Measurements from ENCODE around the gene EIF4G3.
A peak's percentile ranks its signal among the peaks of the same experiment; 100 is the strongest.
"Not testable (repeated sequence)": the region's sequence is repeated elsewhere in the genome, so short reads cannot be mapped to it uniquely, and the experiment has no call there.

Gene EIF4G3

GRCh38 chr1:21139601-21140000, 37.1 kb downstream of the EIF4G3 start:
- Histone ChIP-seq H3K4me3 (ENCODE audit: insufficient read depth, low read length, poor library complexity, severe bottlenecking) (no peak overlapping the region), H2AFZ (ENCODE audit: low read depth, low read length, severe bottlenecking) (no peak overlapping the region), H3K79me2 (ENCODE audit: insufficient read depth, low read length) (peaks cover 50% of the 10 kb centered on the region), H3K36me3 (ENCODE audit: low read length) (peaks cover 4% of the 10 kb centered on the region; the same call in 1 of the 2 replicates), H3K4me2 (ENCODE audit: low read depth, low read length, poor library complexity, severe bottlenecking) (no peak overlapping the region), H4K20me1 (ENCODE audit: low read depth, low read length) (no peaks in the 10 kb centered on the region), H3K9me2 (replicated peaks; ENCODE audit: insufficient read depth, low read length) (no peaks in the 10 kb centered on the region), H3K9me3 (ENCODE audit: insufficient read depth, low read length) (no peaks in the 10 kb centered on the region), H3K9ac (ENCODE audit: low read length) (no peak overlapping the region), H3K27ac (ENCODE audit: low read depth, low read length) (0 out of 2 replicates have a peak overlapping the region, but pooled peaks have one; percentile 5), H3K27me3 (ENCODE audit: low read length) (no peaks in the 10 kb centered on the region), H3F3A (ENCODE audit: insufficient read depth) (0 out of 2 replicates have a peak, but pooled peaks cover 4% of the 10 kb centered on the region)
- TF ChIP-seq EZH2phosphoT487 (conservative IDR thresholded peaks at IDR 0.05; ENCODE audit: low read length), result no peak
- TF ChIP-seq CTCF (IDR thresholded peaks at IDR 0.05; ENCODE audit: insufficient read depth, low read length, poor library complexity, severe bottlenecking), result no peak

GRCh38 chr1:21136344-21136743, 40.4 kb downstream of the EIF4G3 start:
- not testable (repeated sequence) for H3F3A ChIP-seq (ENCODE audit: insufficient read depth); H2AFZ ChIP-seq (ENCODE audit: low read depth, low read length, severe bottlenecking); H3K9me3 ChIP-seq (ENCODE audit: insufficient read depth, low read length); H3K27me3 ChIP-seq (ENCODE audit: low read length); H3K9ac ChIP-seq (ENCODE audit: low read length); H3K4me3 ChIP-seq (ENCODE audit: insufficient read depth, low read length, poor library complexity, severe bottlenecking); H3K4me2 ChIP-seq (ENCODE audit: low read depth, low read length, poor library complexity, severe bottlenecking); H3K27ac ChIP-seq (ENCODE audit: low read depth, low read length); H4K20me1 ChIP-seq (ENCODE audit: low read depth, low read length); H3K9me2 ChIP-seq (replicated peaks; ENCODE audit: insufficient read depth, low read length)
- Histone ChIP-seq H3K36me3 (ENCODE audit: low read length) (peaks cover 11% of the 10 kb centered on the region; the same call in 1 of the 2 replicates), H3K79me2 (ENCODE audit: insufficient read depth, low read length) (peaks cover 67% of the 10 kb centered on the region)

GRCh38 chr1:21131200-21131599, 45.5 kb downstream of the EIF4G3 start:
- Histone ChIP-seq H3K36me3 (ENCODE audit: low read length) (peaks cover 12% of the 10 kb centered on the region; the same call in 1 of the 2 replicates), H4K20me1 (ENCODE audit: low read depth, low read length) (no peaks in the 10 kb centered on the region), H3K9ac (ENCODE audit: low read length) (no peak overlapping the region), H3K4me2 (ENCODE audit: low read depth, low read length, poor library complexity, severe bottlenecking) (no peak overlapping the region), H2AFZ (ENCODE audit: low read depth, low read length, severe bottlenecking) (no peak overlapping the region), H3K9me3 (ENCODE audit: insufficient read depth, low read length) (no peaks in the 10 kb centered on the region), H3K4me3 (ENCODE audit: insufficient read depth, low read length, poor library complexity, severe bottlenecking) (no peak overlapping the region), H3K9me2 (replicated peaks; ENCODE audit: insufficient read depth, low read length) (no peaks in the 10 kb centered on the region), H3F3A (ENCODE audit: insufficient read depth) (no peaks in the 10 kb centered on the region), H3K27ac (ENCODE audit: low read depth, low read length) (no peak overlapping the region), H3K79me2 (ENCODE audit: insufficient read depth, low read length) (peaks cover 61% of the 10 kb centered on the region), H3K27me3 (ENCODE audit: low read length) (no peaks in the 10 kb centered on the region)
- TF ChIP-seq EZH2phosphoT487 (conservative IDR thresholded peaks at IDR 0.05; ENCODE audit: low read length), result no peak
- TF ChIP-seq CTCF (IDR thresholded peaks at IDR 0.05; ENCODE audit: insufficient read depth, low read length, poor library complexity, severe bottlenecking), result no peak

GRCh38 chr1:21129407-21129806, 47.3 kb downstream of the EIF4G3 start:
- Histone ChIP-seq H3K79me2 (ENCODE audit: insufficient read depth, low read length) (peaks cover 59% of the 10 kb centered on the region), H3K9me3 (ENCODE audit: insufficient read depth, low read length) (no peaks in the 10 kb centered on the region), H3K4me3 (ENCODE audit: insufficient read depth, low read length, poor library complexity, severe bottlenecking) (no peak overlapping the region), H3F3A (ENCODE audit: insufficient read depth) (0 out of 2 replicates have a peak, but pooled peaks cover 3% of the 10 kb centered on the region), H4K20me1 (ENCODE audit: low read depth, low read length) (no peaks in the 10 kb centered on the region), H2AFZ (ENCODE audit: low read depth, low read length, severe bottlenecking) (no peak overlapping the region), H3K27me3 (ENCODE audit: low read length) (no peaks in the 10 kb centered on the region), H3K4me2 (ENCODE audit: low read depth, low read length, poor library complexity, severe bottlenecking) (no peak overlapping the region), H3K9ac (ENCODE audit: low read length) (no peak overlapping the region), H3K36me3 (ENCODE audit: low read length) (peaks cover 12% of the 10 kb centered on the region; the same call in 1 of the 2 replicates), H3K9me2 (replicated peaks; ENCODE audit: insufficient read depth, low read length) (no peaks in the 10 kb centered on the region), H3K27ac (ENCODE audit: low read depth, low read length) (no peak overlapping the region)
- no peak for TF ChIP-seq CTCF (IDR thresholded peaks at IDR 0.05; ENCODE audit: insufficient read depth, low read length, poor library complexity, severe bottlenecking)
- no peak for TF ChIP-seq EZH2phosphoT487 (conservative IDR thresholded peaks at IDR 0.05; ENCODE audit: low read length)
